Smooth muscle cell (in vitro differentiated cells): ENCODE measurements around the gene CCNY. TPM values are rescaled to one million over a fixed set of nuclear protein-coding genes. Genes with fewer than 3 reads are reported as not detected.

Source experiments
- DNase-seq: peaks from one replicate; lab custom pipeline; 2025; ENCODE audit not compliant: unreplicated experiment; lab: John Stamatoyannopoulos, UW
- H2AFZ ChIP-seq: fragments of 200-600 bp; sonication (generic); 2 replicates; pipeline ENCODE4 v1.6.0; 2016; ENCODE audit warnings: antibody characterized with exemption, low read depth, mild to moderate bottlenecking
- H3F3A ChIP-seq: fragments of 200-600 bp; sonication (generic); 2 replicates; pipeline ENCODE4 v1.6.0; 2017; ENCODE audit warnings: antibody characterized with exemption, low read depth
- H3K27ac ChIP-seq: fragments of 200-600 bp; sonication (generic); 2 replicates; pipeline ENCODE4 v1.5.1; 2016; ENCODE audit warnings: low read depth, mild to moderate bottlenecking
- H3K27me3 ChIP-seq: fragments of 200-600 bp; sonication (generic); 2 replicates; pipeline ENCODE4 v1.6.1; 2016; ENCODE audit warnings: low read depth, mild to moderate bottlenecking
- H3K36me3 ChIP-seq: fragments of 200-600 bp; sonication (generic); 2 replicates; pipeline ENCODE4 v1.5.1; 2016; ENCODE audit warnings: low read depth
- H3K4me1 ChIP-seq: fragments of 200-600 bp; sonication (generic); 2 replicates; pipeline ENCODE4 v1.5.1; 2016; ENCODE audit warnings: low read depth
- H3K4me2 ChIP-seq: fragments of 200-600 bp; sonication (generic); 2 replicates; pipeline ENCODE4 v1.6.0; 2016; ENCODE audit warnings: mild to moderate bottlenecking
- H3K4me3 ChIP-seq: fragments of 200-600 bp; sonication (generic); 2 replicates; pipeline ENCODE4 v1.5.1; 2016; ENCODE audit warnings: mild to moderate bottlenecking
- H3K79me2 ChIP-seq: fragments of 200-600 bp; sonication (generic); 2 replicates; pipeline ENCODE4 v1.6.0; 2016; ENCODE audit warnings: low read depth, mild to moderate bottlenecking
- H3K9ac ChIP-seq: fragments of 200-600 bp; sonication (generic); 2 replicates; pipeline ENCODE4 v1.6.0; 2016; ENCODE audit warnings: low read depth
- H3K9me3 ChIP-seq: fragments of 200-600 bp; sonication (generic); replicated peaks from 2 replicates; pipeline ENCODE4 v1.5.1; 2016; ENCODE audit warnings: low read depth
- H4K20me1 ChIP-seq: fragments of 200-600 bp; sonication (generic); 2 replicates; pipeline ENCODE4 v1.6.0; 2016; ENCODE audit warnings: low read depth
- WGBS: methylation state at CpG from one replicate; pipeline ENCODE4 v1.1.7; 2016; ENCODE audit warnings: low lambda C conversion rate; 5-methylcytosine and 5-hydroxymethylcytosine counted together
- polyA plus RNA-seq: library from polyadenylated mRNA; unstranded; fragments of >200 nt; fragmentation: Nextera tagmentation; extraction: Ambion mirVana; gene quantifications from 2 replicates; pipeline ENCODE4 v1.2.1, GENCODE V29; 2016
- total RNA-seq: library from RNA; depleted of rRNA; stranded (reverse); fragments of >200 nt; gene quantifications from 2 replicates; pipeline ENCODE4 v1.2.3, GENCODE V29; 2014
- TF ChIP-seq, protein P1 (sequence below): fragments of 200-600 bp; sonication (generic); IDR thresholded peaks from 2 replicates; pipeline ENCODE4 v1.5.1; 2017; ENCODE audit warnings: borderline replicate concordance, mild to moderate bottlenecking, antibody characterized with exemption; ENCODE audit not compliant: insufficient read depth, poor library complexity, severe bottlenecking

The CCNY gene
- total and polyA plus RNA-seq, 2 experiments from 2014 or later = 46.9 to 57.5 TPM

GRCh38 chr10:35425595-35425994, 89.3 kb downstream of the CCNY start:
- TF ChIP-seq, protein P1, sequence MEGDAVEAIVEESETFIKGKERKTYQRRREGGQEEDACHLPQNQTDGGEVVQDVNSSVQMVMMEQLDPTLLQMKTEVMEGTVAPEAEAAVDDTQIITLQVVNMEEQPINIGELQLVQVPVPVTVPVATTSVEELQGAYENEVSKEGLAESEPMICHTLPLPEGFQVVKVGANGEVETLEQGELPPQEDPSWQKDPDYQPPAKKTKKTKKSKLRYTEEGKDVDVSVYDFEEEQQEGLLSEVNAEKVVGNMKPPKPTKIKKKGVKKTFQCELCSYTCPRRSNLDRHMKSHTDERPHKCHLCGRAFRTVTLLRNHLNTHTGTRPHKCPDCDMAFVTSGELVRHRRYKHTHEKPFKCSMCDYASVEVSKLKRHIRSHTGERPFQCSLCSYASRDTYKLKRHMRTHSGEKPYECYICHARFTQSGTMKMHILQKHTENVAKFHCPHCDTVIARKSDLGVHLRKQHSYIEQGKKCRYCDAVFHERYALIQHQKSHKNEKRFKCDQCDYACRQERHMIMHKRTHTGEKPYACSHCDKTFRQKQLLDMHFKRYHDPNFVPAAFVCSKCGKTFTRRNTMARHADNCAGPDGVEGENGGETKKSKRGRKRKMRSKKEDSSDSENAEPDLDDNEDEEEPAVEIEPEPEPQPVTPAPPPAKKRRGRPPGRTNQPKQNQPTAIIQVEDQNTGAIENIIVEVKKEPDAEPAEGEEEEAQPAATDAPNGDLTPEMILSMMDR = no peak
- Histone ChIP-seq H3K9ac (no peak overlapping the region), H3K79me2 (peaks cover 79% of the 10 kb centered on the region), H4K20me1 (peaks cover 72% of the 10 kb centered on the region), H3F3A (peaks cover 8% of the 10 kb centered on the region), H3K27ac (no peak overlapping the region), H3K4me2 (no peak overlapping the region), H3K9me3 (no peaks in the 10 kb centered on the region), H3K27me3 (no peaks in the 10 kb centered on the region), H3K4me3 (no peak overlapping the region), H3K36me3 (no peaks in the 10 kb centered on the region), H2AFZ (no peak overlapping the region), H3K4me1 (peaks cover 23% of the 10 kb centered on the region)
- no peak for DNase-seq
- 73% methylated on average over 1 of the region's 1 CpG for WGBS

DNA sequence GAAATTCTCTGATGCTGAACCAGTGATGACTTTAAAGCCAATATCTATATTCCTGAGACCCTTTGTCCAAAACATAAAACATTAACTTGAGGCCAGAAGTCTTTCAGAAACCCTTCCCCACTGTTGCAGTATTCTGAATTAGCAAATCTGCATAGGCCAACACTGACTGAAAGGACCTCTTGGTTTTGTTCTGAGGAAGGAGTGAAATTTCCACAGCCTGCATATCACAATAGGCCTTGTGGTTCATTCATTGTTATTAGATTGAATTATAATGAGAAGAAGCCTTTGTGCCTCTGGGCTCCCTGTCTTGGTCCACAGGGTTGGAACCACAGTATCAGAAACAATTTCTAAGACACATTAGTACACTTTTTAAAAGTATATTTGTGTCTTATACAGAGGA, 90.3 kb downstream of the CCNY start:
- H3K9me3 ChIP-seq = no peaks in the 10 kb centered on the region
- H3K4me3 ChIP-seq = no peak overlapping the region
- H3K27ac ChIP-seq = no peak overlapping the region
- peaks cover 13% of the 10 kb centered on the region for H3K4me1 ChIP-seq
- DNase-seq = no peak
- H3K4me2 ChIP-seq = no peak overlapping the region
- no peaks in the 10 kb centered on the region for H3K36me3 ChIP-seq
- H4K20me1 ChIP-seq = peaks cover 79% of the 10 kb centered on the region
- TF ChIP-seq, protein P1 = no peak
- no peaks in the 10 kb centered on the region for H3K27me3 ChIP-seq
- H3K79me2 ChIP-seq = peaks cover 77% of the 10 kb centered on the region
- no peak overlapping the region for H3K9ac ChIP-seq
- H2AFZ ChIP-seq = no peak overlapping the region
- peaks cover 7% of the 10 kb centered on the region for H3F3A ChIP-seq

DNA sequence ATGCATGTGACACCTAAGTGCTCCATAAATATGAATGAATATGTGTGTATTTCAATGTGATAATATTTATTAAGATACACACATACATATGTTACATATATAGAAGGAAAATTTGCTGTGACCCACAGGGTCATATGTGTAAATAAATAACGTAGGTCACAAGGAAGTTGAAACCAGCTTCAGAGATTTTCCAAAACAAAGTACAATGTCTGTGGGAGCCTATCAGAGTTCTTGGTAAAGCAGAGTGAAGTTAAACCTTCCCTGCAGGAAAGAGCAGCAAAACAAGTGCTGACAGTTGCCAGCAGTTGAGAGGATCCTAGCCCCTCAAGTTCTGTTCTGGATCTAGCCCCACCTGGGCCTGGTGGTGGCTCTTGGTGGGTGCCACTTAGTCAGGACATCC, 91.2 kb downstream of the CCNY start:
- Histone ChIP-seq H3K4me1 (peaks cover 4% of the 10 kb centered on the region), H3K4me3 (no peak overlapping the region), H3K27me3 (no peaks in the 10 kb centered on the region), H3K4me2 (no peak overlapping the region), H2AFZ (no peak overlapping the region), H4K20me1 (peaks cover 81% of the 10 kb centered on the region), H3K36me3 (no peaks in the 10 kb centered on the region), H3K9ac (no peak overlapping the region), H3K79me2 (peaks cover 86% of the 10 kb centered on the region), H3K9me3 (no peaks in the 10 kb centered on the region), H3F3A (no peaks in the 10 kb centered on the region), H3K27ac (no peak overlapping the region)
- TF ChIP-seq, protein P1 = no peak
- DNase-seq = no peak
- 83% methylated on average over 1 of the region's 1 CpG for WGBS

DNA sequence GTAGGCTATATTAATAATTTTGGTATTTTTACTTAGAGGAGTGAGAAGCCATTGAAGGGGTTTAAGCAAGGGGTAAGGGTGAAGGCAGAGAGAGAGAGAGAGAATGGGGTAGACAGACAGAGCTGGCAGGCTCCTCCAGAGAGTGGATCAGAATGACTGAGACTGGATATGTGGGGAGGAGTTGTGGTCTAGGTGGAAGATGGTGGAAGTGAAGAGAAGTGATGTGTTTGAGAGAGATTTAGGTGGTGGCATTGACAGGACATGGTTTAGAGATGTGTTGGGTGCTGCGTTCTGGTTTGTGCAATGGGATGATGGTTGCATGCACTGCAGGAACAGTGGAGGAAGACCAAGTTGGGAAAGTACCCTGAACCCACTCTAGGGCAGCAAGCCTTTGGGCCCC, 92.2 kb downstream of the CCNY start:
- Histone ChIP-seq H3K4me1 (peaks cover 3% of the 10 kb centered on the region), H3K79me2 (peaks cover 86% of the 10 kb centered on the region)

More for the DNA sequence above, 92.2 kb downstream of the CCNY start:
- H3K9me3 ChIP-seq = no peaks in the 10 kb centered on the region
- TF ChIP-seq, protein P1 = no peak
- H3K27me3 ChIP-seq = no peaks in the 10 kb centered on the region
- H4K20me1 ChIP-seq = peaks cover 81% of the 10 kb centered on the region
- H2AFZ ChIP-seq = no peak overlapping the region
- 100% methylated on average over 1 of the region's 1 CpG for WGBS
- DNase-seq = no peak
- H3K27ac ChIP-seq = no peak overlapping the region
- H3K4me2 ChIP-seq = no peak overlapping the region
- H3F3A ChIP-seq = no peaks in the 10 kb centered on the region
- H3K4me3 ChIP-seq = no peak overlapping the region
- no peaks in the 10 kb centered on the region for H3K36me3 ChIP-seq
- H3K9ac ChIP-seq = no peak overlapping the region
